ENCODE data around the gene PAF1.
"Not testable (repeated sequence)": the region's sequence is repeated elsewhere in the genome, so short reads cannot be mapped to it uniquely, and the experiment has no call there.

Gene PAF1

GRCh38 chr19:39384839-39385568 is 5.9 kb downstream of the PAF1 start:
- H3K27ac Mint-ChIP-seq: no peak overlapping the region
- H3K4me3 Mint-ChIP-seq: no peak overlapping the region
- H3K27me3 Mint-ChIP-seq: no peaks in the 10 kb centered on the region
- H3K36me3 Mint-ChIP-seq (ENCODE audit: low read depth): peaks cover 66% of the 10 kb centered on the region
- peaks cover 15% of the 10 kb centered on the region for H3K4me1 Mint-ChIP-seq (ENCODE audit: low read depth)
- H3K9me3 Mint-ChIP-seq: no peaks in the 10 kb centered on the region

GRCh38 chr19:39382991-39383828 is 7.7 kb downstream of the PAF1 start:
- no peak overlapping the region for H3K27ac Mint-ChIP-seq
- H3K36me3 Mint-ChIP-seq (ENCODE audit: low read depth): peaks cover 70% of the 10 kb centered on the region
- H3K9me3 Mint-ChIP-seq: no peaks in the 10 kb centered on the region
- H3K27me3 Mint-ChIP-seq: no peaks in the 10 kb centered on the region
- H3K4me3 Mint-ChIP-seq: no peak overlapping the region
- no peaks in the 10 kb centered on the region for H3K4me1 Mint-ChIP-seq (ENCODE audit: low read depth)

- peaks cover 71% of the 10 kb centered on the region for H3K36me3 Mint-ChIP-seq (ENCODE audit: low read depth)
- peak overlapping the region; percentile 4 for H3K27ac Mint-ChIP-seq
- no peaks in the 10 kb centered on the region for H3K9me3 Mint-ChIP-seq
- no peaks in the 10 kb centered on the region for H3K27me3 Mint-ChIP-seq
- H3K4me3 Mint-ChIP-seq: no peak overlapping the region
- H3K4me1 Mint-ChIP-seq (ENCODE audit: low read depth): no peaks in the 10 kb centered on the region
These were observed 8.8 kb downstream of the PAF1 start for GRCh38 chr19:39381910-39382611.

GRCh38 chr19:39380521-39381502 is 10.1 kb downstream of the PAF1 start:
- no peaks in the 10 kb centered on the region for H3K9me3 Mint-ChIP-seq
- no peaks in the 10 kb centered on the region for H3K27me3 Mint-ChIP-seq
- H3K4me1 Mint-ChIP-seq (ENCODE audit: low read depth): no peaks in the 10 kb centered on the region
- no peak overlapping the region for H3K4me3 Mint-ChIP-seq
- no peak overlapping the region for H3K27ac Mint-ChIP-seq
- peaks cover 66% of the 10 kb centered on the region for H3K36me3 Mint-ChIP-seq (ENCODE audit: low read depth)

GRCh38 chr19:39379865-39380396 is 11.0 kb downstream of the PAF1 start:
- H3K27ac Mint-ChIP-seq: no peak overlapping the region
- no peak overlapping the region for H3K4me3 Mint-ChIP-seq
- no peaks in the 10 kb centered on the region for H3K9me3 Mint-ChIP-seq
- peaks cover 65% of the 10 kb centered on the region for H3K36me3 Mint-ChIP-seq (ENCODE audit: low read depth)
- H3K27me3 Mint-ChIP-seq: no peaks in the 10 kb centered on the region
- H3K4me1 Mint-ChIP-seq (ENCODE audit: low read depth): no peaks in the 10 kb centered on the region

- H3K9me3 Mint-ChIP-seq; H3K4me3 Mint-ChIP-seq; H3K4me1 Mint-ChIP-seq (ENCODE audit: low read depth); H3K27me3 Mint-ChIP-seq: not testable (repeated sequence)
- peak overlapping the region; percentile 41 for H3K27ac Mint-ChIP-seq
- H3K36me3 Mint-ChIP-seq (ENCODE audit: low read depth): peaks cover 68% of the 10 kb centered on the region
These were observed 11.5 kb downstream of the PAF1 start for GRCh38 chr19:39379366-39379765.

- H3K9me3 Mint-ChIP-seq: no peaks in the 10 kb centered on the region
- H3K27me3 Mint-ChIP-seq: no peaks in the 10 kb centered on the region
- no peak overlapping the region for H3K27ac Mint-ChIP-seq
- H3K36me3 Mint-ChIP-seq (ENCODE audit: low read depth): peaks cover 66% of the 10 kb centered on the region
- no peaks in the 10 kb centered on the region for H3K4me1 Mint-ChIP-seq (ENCODE audit: low read depth)
- H3K4me3 Mint-ChIP-seq: no peak overlapping the region
These were observed 13.2 kb downstream of the PAF1 start for GRCh38 chr19:39377373-39378362.

- H3K36me3 Mint-ChIP-seq (ENCODE audit: low read depth): peaks cover 61% of the 10 kb centered on the region
These were observed 15.0 kb downstream of the PAF1 start for GRCh38 chr19:39375929-39376328.

GRCh38 chr19:39372941-39373340 is 18.0 kb downstream of the PAF1 start:
- Mint-ChIP-seq H3K9me3 (no peaks in the 10 kb centered on the region), H3K4me3 (no peak overlapping the region), H3K4me1 (ENCODE audit: low read depth) (no peaks in the 10 kb centered on the region), H3K36me3 (ENCODE audit: low read depth) (peaks cover 54% of the 10 kb centered on the region), H3K27ac (no peak overlapping the region), H3K27me3 (no peaks in the 10 kb centered on the region)

More at GRCh38 chr19:39375929-39376328, 15.0 kb downstream of the PAF1 start:
- Mint-ChIP-seq H3K4me3 (no peak overlapping the region), H3K4me1 (ENCODE audit: low read depth) (no peaks in the 10 kb centered on the region), H3K27me3 (no peaks in the 10 kb centered on the region), H3K9me3 (no peaks in the 10 kb centered on the region), H3K27ac (no peak overlapping the region)

- Mint-ChIP-seq H3K36me3 (ENCODE audit: low read depth) (peaks cover 50% of the 10 kb centered on the region), H3K9me3 (no peaks in the 10 kb centered on the region)
These were observed 18.7 kb downstream of the PAF1 start for GRCh38 chr19:39372047-39372802.

GRCh38 chr19:39370735-39371134 is 20.2 kb downstream of the PAF1 start:
- Mint-ChIP-seq H3K27me3 (no peaks in the 10 kb centered on the region), H3K9me3 (no peaks in the 10 kb centered on the region), H3K4me3 (no peak overlapping the region), H3K27ac (no peak overlapping the region), H3K36me3 (ENCODE audit: low read depth) (peaks cover 41% of the 10 kb centered on the region), H3K4me1 (ENCODE audit: low read depth) (no peaks in the 10 kb centered on the region)

More at GRCh38 chr19:39372047-39372802, 18.7 kb downstream of the PAF1 start:
- H3K4me1 Mint-ChIP-seq (ENCODE audit: low read depth): no peaks in the 10 kb centered on the region
- H3K27ac Mint-ChIP-seq: no peak overlapping the region
- no peaks in the 10 kb centered on the region for H3K27me3 Mint-ChIP-seq
- H3K4me3 Mint-ChIP-seq: no peak overlapping the region

- H3K4me1 Mint-ChIP-seq (ENCODE audit: low read depth): no peaks in the 10 kb centered on the region
- peaks cover 38% of the 10 kb centered on the region for H3K36me3 Mint-ChIP-seq (ENCODE audit: low read depth)
- peak overlapping the region; percentile 16 for H3K27ac Mint-ChIP-seq
- no peaks in the 10 kb centered on the region for H3K27me3 Mint-ChIP-seq
- H3K9me3 Mint-ChIP-seq: no peaks in the 10 kb centered on the region
- H3K4me3 Mint-ChIP-seq: no peak overlapping the region
These were observed 21.7 kb downstream of the PAF1 start for GRCh38 chr19:39369200-39369599.

All from stimulated activated naive CD8-positive, alpha-beta T cell treated with anti-CD3 and anti-CD28 coated beads, Interleukin-15, Interleukin-2, amounts not matched to agents 100 ng/mL and 50 ng/mL, for 24 hours (primary cell).